ENCODE data around the gene TGM4. TPM values are rescaled to one million over a fixed set of nuclear protein-coding genes. Genes with fewer than 3 reads are reported as not detected.

The TGM4 gene
- total RNA-seq, 1 experiment from 2014 or later, result 1.1 TPM

GRCh38 chr3:44963571-44964325 lies 89.3 kb downstream of the TGM4 start:
- in situ Hi-C loops (cut with HindIII; ENCODE audit: low pct_unique_long_range_greater_than_20kb, low sequenced_read_pairs), result no loop called here
- no peak for DNase-seq (ENCODE audit: low read depth)

Other genes starting within 250 kb of the TGM4 start
- 3.0 and 3.8 TPM in 2 replicates for gene ZNF197, start 249.6 kb upstream of the TGM4 start, total RNA-seq (2014; rRNA removed; shearing (Covaris generic); ENCODE audit: low replicate concordance)
- 5.7 and 7.5 TPM in 2 replicates for gene ZNF35, start 225.9 kb upstream of the TGM4 start, total RNA-seq (2014; rRNA removed; shearing (Covaris generic); ENCODE audit: low replicate concordance)
- not detected in 2 replicates for gene ZNF502, start 161.9 kb upstream of the TGM4 start, total RNA-seq (2014; rRNA removed; shearing (Covaris generic); ENCODE audit: low replicate concordance)
- gene ZNF501, start 145.0 kb upstream of the TGM4 start, total RNA-seq (2014; rRNA removed; shearing (Covaris generic); ENCODE audit: low replicate concordance), result 2.1 and 3.8 TPM in 2 replicates
- gene KIAA1143, start 113.0 kb upstream of the TGM4 start, total RNA-seq (2014; rRNA removed; shearing (Covaris generic); ENCODE audit: low replicate concordance), result 3.2 and 7.2 TPM in 2 replicates
- 9.8 and 22.5 TPM in 2 replicates for gene KIF15, start 112.8 kb upstream of the TGM4 start, total RNA-seq (2014; rRNA removed; shearing (Covaris generic); ENCODE audit: low replicate concordance)
- gene TMEM42, start 12.7 kb upstream of the TGM4 start, total RNA-seq (2014; rRNA removed; shearing (Covaris generic); ENCODE audit: low replicate concordance), result 8.9 and 18.6 TPM in 2 replicates
- gene ZDHHC3, start 101.6 kb downstream of the TGM4 start, total RNA-seq (2014; rRNA removed; shearing (Covaris generic); ENCODE audit: low replicate concordance), result 56.6 and 76.1 TPM in 2 replicates
- 24.0 and 28.1 TPM in 2 replicates for gene EXOSC7, start 101.6 kb downstream of the TGM4 start, total RNA-seq (2014; rRNA removed; shearing (Covaris generic); ENCODE audit: low replicate concordance)
- not detected in 2 replicates for gene CLEC3B, start 151.7 kb downstream of the TGM4 start, total RNA-seq (2014; rRNA removed; shearing (Covaris generic); ENCODE audit: low replicate concordance)

Measured in Caki2 (cell line).